Body of pancreas (tissue), 4 donors: ENCODE measurements around the gene HLA-F.

Source experiments
- CTCF ChIP-seq, 7 experiments: fragments of 450-650 bp in 4 of 7; fragments of 200-600 bp in 3 of 7; sonication (generic) in 3 of 7; IDR thresholded peaks; one replicate each; pipeline ENCODE4 v1.5.1; 2016 to 2019; ENCODE audit warnings: antibody characterized with exemption in 7 of 7
- POLR2A ChIP-seq, 3 donors: fragments of 450-650 bp; IDR thresholded peaks; one replicate each; pipeline ENCODE4 v1.6.1; 2016; ENCODE audit warnings: antibody characterized with exemption in 3 of 3, mild to moderate bottlenecking in 2 of 3

GRCh38 chr6:29674008-29674407 is 49.2 kb upstream of the HLA-F start:
- TF ChIP-seq CTCF (IDR thresholded peaks at IDR 0.05), result no peak
- no peak for TF ChIP-seq POLR2A (IDR thresholded peaks at IDR 0.05)
